Heart right ventricle (tissue), 16 donors: Measurements from ENCODE around the gene SRSF8. TPM values are rescaled to one million over a fixed set of nuclear protein-coding genes. Genes with fewer than 3 reads are reported as not detected.
A peak's percentile ranks its signal among the peaks of the same experiment; 100 is the strongest.
"Not testable (repeated sequence)": the region's sequence is repeated elsewhere in the genome, so short reads cannot be mapped to it uniquely, and the experiment has no call there.

Experiments used
- ATAC-seq, 8 donors: fragments of 200-7000 bp; cut with Tn5 transposase; one replicate each; pipeline ENCODE4 v1.9.1; 2020; ENCODE audit warnings: mild to moderate bottlenecking in 8 of 8, moderate library complexity in 8 of 8, moderate number of reproducible peaks in 1 of 8
- DNase-seq, 2 donors: peaks; one replicate each; pipeline ENCODE4 v3.0.0-alpha.2; 2020
- H3K27ac ChIP-seq, 10 donors: fragments of 200-600 bp; sonication (generic) in 2 of 10; one replicate each; pipeline versions ENCODE4 v1.5.0 to v1.8.0; 2020 to 2022; ENCODE audit warnings: mild to moderate bottlenecking in 3 of 10
- H3K27me3 ChIP-seq, 7 donors: fragments of 200-600 bp; one replicate each; pipeline ENCODE4 v1.8.0; 2021 to 2022; ENCODE audit warnings: mild to moderate bottlenecking in 2 of 7
- H3K36me3 ChIP-seq, 9 donors: fragments of 200-600 bp; sonication (generic) in 1 of 9; one replicate each; pipeline versions ENCODE4 v1.5.0 to v1.8.0; 2020 to 2022; ENCODE audit warnings: mild to moderate bottlenecking in 2 of 9
- H3K4me1 ChIP-seq, 9 donors: fragments of 200-600 bp; sonication (generic) in 1 of 9; one replicate each; pipeline versions ENCODE4 v1.5.0 to v1.8.0; 2020 to 2022; ENCODE audit warnings: mild to moderate bottlenecking in 4 of 9
- H3K4me3 ChIP-seq, 10 donors: fragments of 200-600 bp; sonication (generic) in 2 of 10; one replicate each; pipeline versions ENCODE4 v1.5.0 to v1.8.0; 2020 to 2022; ENCODE audit warnings: mild to moderate bottlenecking in 7 of 10, moderate library complexity in 2 of 10
- H3K9me3 ChIP-seq, 11 donors: fragments of 200-600 bp in 10 of 11; sonication (generic) in 2 of 11; one replicate each; pipeline versions ENCODE4 v1.5.0 to v1.8.0; 2013 to 2022; ENCODE audit warnings: mild to moderate bottlenecking in 2 of 11, control low read depth in 1 of 11, moderate library complexity in 1 of 11
- WGBS, 2 donors: extraction: QIAGEN DNeasy Blood & Tissue Kit; methylation state at CpG; one replicate each; pipeline ENCODE4 v1.1.7; 2013; ENCODE audit warnings: inconsistent platforms in 1 of 2; 5-methylcytosine and 5-hydroxymethylcytosine counted together
- intact Hi-C, 10 donors: fragments of 100-400 bp; cut with DNase I; formaldehyde crosslinking; loops; one replicate each; pipeline versions ENCODE4 v1.11.1 to v1.14.2; 2022
- polyA plus RNA-seq, 2 donors: library from polyadenylated mRNA; stranded (reverse); fragments of 200-250 nt; gene quantifications; one replicate each; pipeline ENCODE4 v1.2.3, GENCODE V29; 2013
- total RNA-seq, 10 donors: library from RNA; stranded (reverse); fragmentation: NEBNext Ultra II Directional in 3 of 10; extraction: Animal tissue kit (Norgen Biotek cat#: 25700) in 3 of 10; gene quantifications; one replicate each; pipeline versions ENCODE4 v1.2.1 to v1.2.4, GENCODE V29; 2021 to 2023
- TF ChIP-seq, protein P1 (sequence below), 9 donors: fragments of 200-600 bp; sonication (generic) in 2 of 9; IDR thresholded peaks; one replicate each; pipeline versions ENCODE4 v1.5.0 to v1.8.0; 2021 to 2022; ENCODE audit warnings: antibody characterized with exemption in 9 of 9, mild to moderate bottlenecking in 5 of 9, moderate library complexity in 1 of 9
- donor health status: Arrhythmogenic right ventricular cardiomyopathy.
- donor health status: ischemic (EF 13 %, LVEDD 7.1; RV severe dilation, severe dysfunction).
- donor health status: healthy with polysubstance abuse.
- donor health status: DM: no; HTN: yes; CAD: no.
- donor health status: DM: no; HTN: no; CAD: no.
- donor health status: ischemic (EF 25% LVEDD 6.9; RV normal size, moderate dysfunction).
- donor health status: ischemic (EF 25% LVEDD 5.7; RV mildly dilated, moderate dysfunction).
- donor health status: healthy.
- donor health status: DM: yes; HTN: yes; CAD: no.
- donor health status: Ischemic cardiomyopathy.
- donor health status: ischemic (EF 35%, LVEDD 5.7; RV mildly dilated, moderate dysfunction).
- donor health status: nonischemic (EF 11% LVEDD 7.7; RV severe dilation, severe dysfunction).
- donor health status: DM: yes; HTN: yes; CAD: no.
- donor health status: PGD.
- donor health status: ischemic (EF 29% LVEDD 5.4; RV normal size, mild dysfunction).
- donor health status: nonischemic (EF 23%, LVEDD 6.1; RV moderate dilation, normal function).

The SRSF8 gene
- total and polyA plus RNA-seq, 12 donors = 17.1 to 28.0 (median 20.8) TPM

DNA sequence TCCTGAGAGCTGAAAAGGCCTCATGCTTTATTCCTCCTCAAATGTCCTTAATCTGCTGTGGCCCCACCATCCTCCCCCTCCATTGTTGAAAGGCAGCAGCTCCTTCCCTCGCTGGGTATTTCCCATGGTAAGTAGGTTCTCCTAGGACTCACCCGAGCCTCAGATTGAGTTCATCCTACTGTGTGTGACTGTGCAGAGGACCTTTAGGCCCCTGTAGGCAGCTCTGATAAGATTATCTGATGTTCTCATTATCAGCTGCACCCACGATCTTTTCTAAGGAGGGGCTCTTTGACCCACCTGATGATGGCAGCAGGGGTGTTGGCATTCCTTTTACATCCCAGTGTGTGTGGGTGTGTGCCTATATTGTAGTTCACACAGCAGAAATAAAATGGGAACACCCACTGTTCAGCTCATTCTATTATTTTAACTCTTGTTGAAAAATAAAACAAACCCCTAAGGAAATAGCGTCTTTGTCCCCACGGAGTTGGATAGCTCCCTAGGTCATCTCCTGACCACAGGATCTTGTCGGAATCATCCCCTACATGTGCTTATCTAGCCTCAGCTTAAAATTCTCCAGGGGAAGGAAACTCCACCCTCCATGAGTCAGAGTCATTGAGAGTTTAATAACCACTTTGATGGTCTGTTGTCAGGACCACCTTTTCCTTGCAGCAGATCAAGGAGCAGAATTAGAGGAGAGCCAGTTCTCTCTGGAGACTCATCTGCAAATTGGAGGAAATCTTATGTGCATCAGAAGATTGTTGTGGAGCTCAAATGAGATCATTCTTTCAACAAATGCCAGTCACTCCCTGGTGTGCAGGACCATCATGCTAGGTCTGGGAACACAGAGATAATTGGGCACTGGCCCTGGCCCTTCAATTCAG, 42.2 kb downstream of the SRSF8 start:
- ATAC-seq (peak; percentile 48 to 89 (median 82)), DNase-seq (peak in 1 of 2 donors; percentile 37)
- 26 to 37% methylated on average over 6 of the region's 6 CpGs for WGBS, 2 donors
- H3K9me3 ChIP-seq = no peaks in the 10 kb centered on the region
- no peak overlapping the region for H3K4me3 ChIP-seq
- H3K27me3 ChIP-seq = no peaks in the 10 kb centered on the region
- TF ChIP-seq, protein P1, sequence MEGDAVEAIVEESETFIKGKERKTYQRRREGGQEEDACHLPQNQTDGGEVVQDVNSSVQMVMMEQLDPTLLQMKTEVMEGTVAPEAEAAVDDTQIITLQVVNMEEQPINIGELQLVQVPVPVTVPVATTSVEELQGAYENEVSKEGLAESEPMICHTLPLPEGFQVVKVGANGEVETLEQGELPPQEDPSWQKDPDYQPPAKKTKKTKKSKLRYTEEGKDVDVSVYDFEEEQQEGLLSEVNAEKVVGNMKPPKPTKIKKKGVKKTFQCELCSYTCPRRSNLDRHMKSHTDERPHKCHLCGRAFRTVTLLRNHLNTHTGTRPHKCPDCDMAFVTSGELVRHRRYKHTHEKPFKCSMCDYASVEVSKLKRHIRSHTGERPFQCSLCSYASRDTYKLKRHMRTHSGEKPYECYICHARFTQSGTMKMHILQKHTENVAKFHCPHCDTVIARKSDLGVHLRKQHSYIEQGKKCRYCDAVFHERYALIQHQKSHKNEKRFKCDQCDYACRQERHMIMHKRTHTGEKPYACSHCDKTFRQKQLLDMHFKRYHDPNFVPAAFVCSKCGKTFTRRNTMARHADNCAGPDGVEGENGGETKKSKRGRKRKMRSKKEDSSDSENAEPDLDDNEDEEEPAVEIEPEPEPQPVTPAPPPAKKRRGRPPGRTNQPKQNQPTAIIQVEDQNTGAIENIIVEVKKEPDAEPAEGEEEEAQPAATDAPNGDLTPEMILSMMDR (IDR thresholded peaks at IDR 0.05) = no peak
- H3K27ac ChIP-seq = peak overlapping the region; percentile 43 to 86 (median 80)
- H3K4me1 ChIP-seq = peaks cover 0 to 51% (median 28%) of the 10 kb centered on the region in 9 donors
- H3K36me3 ChIP-seq = no peaks in the 10 kb centered on the region
- intact Hi-C loops = loop anchor here in 5 of 10 donors (2.0 to 5.0 kb wide), 3 partner anchors 37 to 42 kb away; no protein-coding TSS in a partner anchor

- intact Hi-C loops = loop anchor here in 3 of 10 donors (1.0 to 5.0 kb wide), 2 partner anchors 19 to 36 kb away; no protein-coding TSS in a partner anchor
- H3K36me3 ChIP-seq = not testable (repeated sequence)
Measured at GRCh38 chr11:95111471-95111870, 44.8 kb downstream of the SRSF8 start.

GRCh38 chr11:95111923-95112540, 45.3 kb downstream of the SRSF8 start:
- no peaks in the 10 kb centered on the region for H3K36me3 ChIP-seq
- DNase-seq (no peak), ATAC-seq (no peak)
- TF ChIP-seq, protein P1 (IDR thresholded peaks at IDR 0.05) = no peak
- no peak overlapping the region for H3K4me3 ChIP-seq
- H3K9me3 ChIP-seq = no peaks in the 10 kb centered on the region
- no peak overlapping the region for H3K27ac ChIP-seq
- H3K4me1 ChIP-seq = peaks cover 0 to 41% (median 27%) of the 10 kb centered on the region in 9 donors
- 84 to 90% methylated on average over 3 of the region's 3 CpGs for WGBS, 2 donors
- H3K27me3 ChIP-seq = no peaks in the 10 kb centered on the region
- intact Hi-C loops = loop anchor here in 3 of 10 donors (1.0 to 5.0 kb wide), 2 partner anchors 18 to 35 kb away; no protein-coding TSS in a partner anchor

More at GRCh38 chr11:95111471-95111870, 44.8 kb downstream of the SRSF8 start:
- DNase-seq, H3K9me3 ChIP-seq, ATAC-seq, H3K27ac ChIP-seq, H3K4me3 ChIP-seq, H3K27me3 ChIP-seq: not testable (repeated sequence)
- 89 to 93% methylated on average over 3 of the region's 3 CpGs for WGBS, 2 donors
- peaks cover 0 to 45% (median 28%) of the 10 kb centered on the region in 9 donors for H3K4me1 ChIP-seq

GRCh38 chr11:95115597-95115996, 48.9 kb downstream of the SRSF8 start:
- intact Hi-C loops = no loop called here
- TF ChIP-seq, protein P1 (IDR thresholded peaks at IDR 0.05) = no peak
- Histone ChIP-seq H3K4me1 (peaks cover 0 to 9% (median 0%) of the 10 kb centered on the region in 9 donors), H3K27me3 (no peaks in the 10 kb centered on the region), H3K9me3 (peaks cover 0 to 11% (median 0%) of the 10 kb centered on the region in 11 donors), H3K4me3 (no peak overlapping the region), H3K27ac (no peak overlapping the region), H3K36me3 (no peaks in the 10 kb centered on the region)
- no peak for DNase-seq
- ATAC-seq = no peak
- 86 to 90% methylated on average over 1 of the region's 1 CpG for WGBS, 2 donors
